ENCODE results near the gene ZNF740.
"Not testable (repeated sequence)": the region's sequence is repeated elsewhere in the genome, so short reads cannot be mapped to it uniquely, and the experiment has no call there.

ZNF740 gene

GRCh38 chr12:53194973-53195372 is 14.5 kb downstream of the ZNF740 start:
- no peak for DNase-seq (ENCODE audit: low read depth)

DNA sequence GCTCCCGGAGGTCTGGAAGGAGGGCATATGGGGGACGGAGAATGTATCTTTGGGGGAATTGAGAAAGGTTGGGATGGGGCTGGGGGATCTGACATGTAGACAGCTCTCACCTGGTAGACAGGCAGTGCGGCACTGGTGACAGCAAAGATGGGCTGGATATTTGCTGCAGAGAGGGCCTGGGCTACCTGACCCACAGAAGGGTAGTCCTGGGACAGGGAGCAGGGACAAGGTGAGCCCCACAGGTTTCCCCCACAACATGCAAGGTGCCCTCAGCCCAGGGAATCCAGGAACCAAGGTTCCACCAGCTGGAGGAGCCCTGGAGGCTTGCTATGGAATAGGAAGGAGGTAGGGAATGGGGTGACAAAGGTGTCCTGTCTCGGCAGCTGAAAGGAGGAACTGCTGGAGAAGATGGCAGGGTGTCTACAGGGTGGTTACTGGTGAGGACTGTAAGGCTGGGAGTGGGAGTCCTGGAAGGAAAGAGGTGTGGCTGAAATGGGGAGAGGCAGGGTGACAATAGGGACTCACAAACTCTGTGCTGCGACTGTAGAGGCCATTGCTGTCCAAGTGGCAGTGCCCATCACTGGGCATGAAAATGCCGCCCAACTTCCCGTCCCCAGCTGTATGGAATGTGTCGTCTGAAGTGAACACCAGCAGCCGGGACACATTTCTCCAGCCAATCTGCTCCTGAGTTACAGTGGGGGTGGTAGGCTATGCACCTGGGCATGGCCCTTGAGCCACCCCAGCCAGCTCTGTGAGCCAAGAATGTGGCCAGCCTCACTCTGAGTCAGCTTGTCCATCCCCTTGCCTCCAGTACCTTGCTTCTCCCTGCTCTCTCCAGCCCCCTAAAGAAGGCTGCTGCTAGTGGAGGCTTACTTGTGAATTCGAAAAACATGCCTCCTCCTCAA is 15.2 kb downstream of the ZNF740 start:
- no peak for DNase-seq (ENCODE audit: low read depth)

- no peak for DNase-seq (ENCODE audit: low read depth)
Observed at GRCh38 chr12:53196486-53196885, 16.0 kb downstream of the ZNF740 start.

- no peak for DNase-seq (ENCODE audit: low read depth)
Observed at GRCh38 chr12:53197011-53197640, 16.6 kb downstream of the ZNF740 start.

- no peak for DNase-seq (ENCODE audit: low read depth)
Observed at GRCh38 chr12:53198486-53199110, 18.1 kb downstream of the ZNF740 start.

DNA sequence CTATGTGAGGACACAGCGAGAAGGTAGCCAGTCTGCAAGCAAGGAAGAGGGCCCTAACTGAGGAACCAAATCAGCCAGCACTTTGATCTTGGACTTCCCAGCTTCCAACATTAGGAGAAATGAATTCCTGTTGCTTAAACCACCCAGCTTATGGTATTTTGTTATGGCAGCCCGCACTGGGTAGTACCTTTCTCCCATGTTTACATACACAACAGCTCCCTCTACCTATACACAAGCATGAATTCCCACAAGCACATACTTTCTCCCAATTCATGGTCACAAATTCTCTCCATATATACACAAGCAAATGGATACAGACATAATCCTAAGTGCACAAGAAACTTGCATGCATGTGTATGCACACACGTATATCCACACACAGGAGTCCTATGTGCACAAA is 19.2 kb downstream of the ZNF740 start:
- DNase-seq (ENCODE audit: low read depth): no peak

DNA sequence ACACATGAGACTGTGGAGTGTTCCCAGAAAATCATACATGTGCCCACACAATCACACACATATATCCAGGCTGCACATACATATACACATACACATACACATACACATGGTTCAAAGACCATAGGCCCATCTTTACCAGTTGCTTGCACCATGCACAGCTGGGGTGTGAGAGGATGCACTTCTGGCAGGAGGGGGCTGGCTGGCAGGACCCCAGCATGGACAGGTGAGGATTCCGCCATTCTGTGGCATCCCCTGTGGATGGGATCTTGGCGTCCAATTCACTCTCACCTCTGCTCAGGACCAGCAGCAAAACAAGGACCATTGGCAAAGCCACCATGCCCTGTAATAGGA is 19.6 kb downstream of the ZNF740 start:
- no peak for DNase-seq (ENCODE audit: low read depth)

- DNase-seq (ENCODE audit: low read depth): no peak
Observed at GRCh38 chr12:53200458-53201176, 20.1 kb downstream of the ZNF740 start.

DNA sequence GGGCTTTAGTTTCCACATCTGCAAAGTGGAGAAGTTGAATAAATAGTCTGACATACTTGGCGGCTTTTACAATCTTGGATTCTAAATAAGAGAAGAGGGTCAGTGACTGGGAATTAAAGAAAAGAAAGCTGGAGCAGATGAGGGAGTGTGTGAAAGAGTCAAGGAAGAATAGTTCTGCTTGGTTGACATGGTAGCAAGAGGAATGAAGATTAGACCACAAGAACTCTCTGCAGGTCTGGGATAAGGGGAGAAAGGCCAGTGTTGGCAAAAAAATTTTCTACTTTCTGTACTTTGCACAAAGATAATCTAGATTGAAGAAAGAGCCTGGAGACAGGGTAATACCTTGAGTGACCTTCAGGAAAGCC is 20.6 kb downstream of the ZNF740 start:
- no peak for DNase-seq (ENCODE audit: low read depth)

- no peak for DNase-seq (ENCODE audit: low read depth)
Observed at GRCh38 chr12:53201639-53202038, 21.1 kb downstream of the ZNF740 start.

GRCh38 chr12:53202316-53202715 is 21.8 kb downstream of the ZNF740 start:
- DNase-seq (ENCODE audit: low read depth): not testable (repeated sequence)

GRCh38 chr12:53204351-53204750 is 23.8 kb downstream of the ZNF740 start:
- DNase-seq (ENCODE audit: low read depth): no peak

GRCh38 chr12:53205747-53206419 is 25.4 kb downstream of the ZNF740 start:
- peak; percentile 81 for DNase-seq (ENCODE audit: low read depth)

DNA sequence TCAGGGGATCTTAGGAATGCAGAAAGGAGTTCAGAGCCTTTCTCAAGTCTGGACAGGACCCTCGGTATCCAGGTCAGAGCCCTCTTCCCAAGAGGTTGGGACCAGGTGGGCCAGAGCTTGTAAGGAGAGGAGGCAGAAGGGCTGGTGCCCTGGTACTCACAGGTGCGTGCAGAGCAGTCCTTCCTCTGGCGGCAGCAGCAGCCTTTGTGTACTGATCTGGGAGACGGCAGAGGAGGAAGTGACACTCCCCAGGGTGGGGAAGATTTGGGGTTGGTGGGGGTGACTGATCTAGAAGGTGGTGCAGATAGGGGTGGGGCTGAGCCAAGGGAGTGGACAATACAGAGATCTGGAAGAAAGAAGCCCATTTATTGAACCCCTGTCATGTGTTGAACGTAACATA is 26.5 kb downstream of the ZNF740 start, which contains the start of gene ITGB7:
ITGB7 (minus strand) TSS at position 210 of the 400 bp plus-strand sequence. CDS start 6,808 bp downstream, outside the sequence.
- DNase-seq (ENCODE audit: low read depth): no peak

DNA sequence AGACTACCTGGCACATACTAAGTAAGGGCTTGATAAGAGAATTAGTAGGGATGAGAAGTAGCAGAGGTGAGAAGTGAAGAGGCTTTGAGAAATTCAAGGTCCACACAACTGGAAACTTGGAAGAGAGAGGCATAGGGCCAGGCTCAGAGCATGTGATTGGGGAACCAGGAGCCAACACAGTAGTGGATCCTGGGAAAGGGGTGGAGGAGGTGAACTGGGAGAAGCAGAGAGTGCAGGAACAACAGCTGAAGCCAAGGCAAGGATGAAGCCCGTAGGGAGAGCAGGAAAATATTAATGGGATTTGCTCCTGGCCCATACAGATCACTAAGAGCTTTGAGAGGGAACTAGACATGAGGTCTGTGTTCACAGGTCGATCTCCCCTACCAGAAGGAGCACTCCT is 27.9 kb downstream of the ZNF740 start:
- no peak for DNase-seq (ENCODE audit: low read depth)

DNA sequence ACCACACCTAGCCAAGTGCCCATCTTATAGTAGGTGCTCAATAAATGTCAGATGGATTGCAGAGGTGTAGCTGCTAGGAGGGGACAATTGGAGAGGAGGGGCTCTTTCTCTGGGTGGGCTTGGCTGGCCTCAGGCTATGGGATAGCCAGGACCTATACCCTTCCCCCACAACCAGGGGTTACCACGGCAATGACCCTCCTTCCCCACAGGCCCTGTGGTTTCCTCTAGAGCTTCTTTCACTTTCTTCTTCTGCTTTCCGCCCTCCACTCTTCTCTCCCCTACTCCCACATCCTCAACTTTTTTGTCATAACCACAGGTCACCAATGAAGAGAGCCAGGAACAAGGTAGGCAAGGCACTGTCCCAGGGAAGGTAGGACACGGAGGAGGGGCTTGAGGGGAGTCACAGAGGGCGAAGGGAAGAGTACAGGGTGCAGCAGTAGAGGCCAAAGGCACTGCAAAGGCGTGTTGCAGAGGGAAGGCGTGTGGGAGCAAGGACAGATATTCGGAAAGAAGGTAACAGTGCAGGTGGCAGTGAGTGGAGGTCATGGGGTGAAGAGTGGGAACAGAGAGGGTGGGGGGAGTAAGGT is 28.4 kb downstream of the ZNF740 start:
- DNase-seq (ENCODE audit: low read depth): no peak

GRCh38 chr12:53210843-53211242 is 30.3 kb downstream of the ZNF740 start:
- DNase-seq (ENCODE audit: low read depth): no peak

GRCh38 chr12:53211476-53212381 is 31.2 kb downstream of the ZNF740 start:
- DNase-seq (ENCODE audit: low read depth): no peak

DNA sequence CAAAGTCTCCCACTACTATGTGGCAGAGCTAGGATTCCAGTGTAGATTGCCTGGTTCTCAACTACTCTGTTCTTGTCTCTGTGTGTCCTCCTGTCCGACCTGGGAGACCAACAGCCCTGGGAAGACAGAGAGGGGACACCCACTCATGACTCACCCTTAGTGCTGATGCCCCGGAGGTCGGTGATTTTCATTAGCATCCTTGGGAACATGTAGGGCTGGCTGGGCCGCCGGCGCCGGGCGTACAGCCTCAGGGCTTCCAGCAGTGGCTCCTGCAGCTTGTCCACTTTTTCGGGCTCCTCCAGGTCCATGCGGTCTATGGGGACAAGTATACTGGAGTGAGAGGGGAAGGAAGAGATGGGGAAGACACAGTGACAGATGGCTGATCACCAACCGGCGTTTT is 32.4 kb downstream of the ZNF740 start:
- no peak for DNase-seq (ENCODE audit: low read depth)

DNA sequence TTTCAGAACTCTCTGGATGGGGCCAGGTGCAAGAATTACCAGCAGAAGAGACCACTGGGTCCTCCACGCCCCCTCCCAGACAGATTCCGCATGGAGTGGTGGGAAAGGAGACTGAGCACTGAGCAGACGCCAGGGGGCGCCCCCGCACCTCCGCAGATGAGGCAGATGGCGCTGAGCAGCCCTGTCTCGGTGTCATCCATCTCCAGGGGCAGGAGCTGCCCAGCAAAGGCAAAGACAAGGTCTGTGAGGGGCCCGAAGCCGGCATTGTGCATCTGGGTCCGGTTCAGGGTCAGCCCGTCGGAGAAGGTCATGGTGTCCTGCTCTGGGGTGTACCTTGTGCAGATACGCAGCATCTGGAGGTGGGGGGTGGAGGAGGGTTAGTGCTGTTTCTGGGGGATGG is 32.8 kb downstream of the ZNF740 start:
- peak; percentile 62 for DNase-seq (ENCODE audit: low read depth)

Measured in fibroblast of gingiva (primary cell).